ENCODE results near the gene RAD51B.

Gene RAD51B

DNA sequence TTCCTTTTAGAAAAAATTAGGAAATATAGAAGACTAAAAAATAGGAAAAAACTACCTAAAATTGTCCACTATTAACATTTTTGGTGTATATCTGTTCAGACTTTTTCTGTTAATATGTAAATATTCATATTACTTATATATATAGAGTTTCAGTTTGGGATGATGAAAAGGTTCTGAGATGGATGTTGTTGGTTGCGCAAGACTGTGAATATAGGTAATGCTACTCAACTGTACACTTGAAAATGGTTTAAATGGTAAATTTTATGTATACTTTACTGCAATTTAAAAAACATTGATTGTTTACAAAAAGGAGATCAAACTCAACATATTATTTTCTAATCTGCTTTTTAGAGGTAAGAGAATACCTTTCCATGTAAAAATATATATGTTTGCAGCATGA, 200.9 kb downstream of the RAD51B start:
- TF ChIP-seq, protein P1, sequence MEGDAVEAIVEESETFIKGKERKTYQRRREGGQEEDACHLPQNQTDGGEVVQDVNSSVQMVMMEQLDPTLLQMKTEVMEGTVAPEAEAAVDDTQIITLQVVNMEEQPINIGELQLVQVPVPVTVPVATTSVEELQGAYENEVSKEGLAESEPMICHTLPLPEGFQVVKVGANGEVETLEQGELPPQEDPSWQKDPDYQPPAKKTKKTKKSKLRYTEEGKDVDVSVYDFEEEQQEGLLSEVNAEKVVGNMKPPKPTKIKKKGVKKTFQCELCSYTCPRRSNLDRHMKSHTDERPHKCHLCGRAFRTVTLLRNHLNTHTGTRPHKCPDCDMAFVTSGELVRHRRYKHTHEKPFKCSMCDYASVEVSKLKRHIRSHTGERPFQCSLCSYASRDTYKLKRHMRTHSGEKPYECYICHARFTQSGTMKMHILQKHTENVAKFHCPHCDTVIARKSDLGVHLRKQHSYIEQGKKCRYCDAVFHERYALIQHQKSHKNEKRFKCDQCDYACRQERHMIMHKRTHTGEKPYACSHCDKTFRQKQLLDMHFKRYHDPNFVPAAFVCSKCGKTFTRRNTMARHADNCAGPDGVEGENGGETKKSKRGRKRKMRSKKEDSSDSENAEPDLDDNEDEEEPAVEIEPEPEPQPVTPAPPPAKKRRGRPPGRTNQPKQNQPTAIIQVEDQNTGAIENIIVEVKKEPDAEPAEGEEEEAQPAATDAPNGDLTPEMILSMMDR (IDR thresholded peaks at IDR 0.05), result no peak

DNA sequence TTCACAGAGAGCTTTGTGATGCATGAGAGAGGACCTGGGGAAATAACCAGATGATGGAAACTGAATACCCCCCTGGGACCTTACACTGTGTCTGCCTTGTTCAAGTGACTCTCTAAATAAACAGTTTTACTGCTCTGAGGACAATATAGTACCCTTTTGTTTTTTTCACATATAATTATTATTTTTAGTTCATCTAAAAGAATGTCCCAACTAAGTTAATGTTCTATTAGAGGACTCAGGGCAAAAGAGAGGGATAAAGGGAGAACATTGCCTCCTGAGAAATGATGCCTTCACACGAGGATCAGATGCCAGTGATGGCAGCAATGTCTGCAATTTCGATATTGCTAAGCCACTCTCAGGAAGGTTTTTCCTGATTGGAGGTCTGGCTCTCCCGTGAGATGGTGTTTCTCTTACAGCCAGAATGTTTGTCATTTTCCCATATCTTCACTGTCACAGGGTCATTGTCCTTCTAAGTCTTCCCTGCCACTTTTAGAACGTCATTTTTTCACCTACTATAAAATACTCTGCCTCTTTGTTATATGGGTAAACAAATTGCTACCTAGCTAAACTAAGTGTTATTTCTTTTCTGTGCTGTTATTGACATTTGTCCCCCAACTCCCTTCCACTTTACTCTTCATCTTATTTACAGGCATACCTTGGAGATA, 201.6 kb downstream of the RAD51B start:
- TF ChIP-seq, protein P1 (IDR thresholded peaks at IDR 0.05), result no peak

DNA sequence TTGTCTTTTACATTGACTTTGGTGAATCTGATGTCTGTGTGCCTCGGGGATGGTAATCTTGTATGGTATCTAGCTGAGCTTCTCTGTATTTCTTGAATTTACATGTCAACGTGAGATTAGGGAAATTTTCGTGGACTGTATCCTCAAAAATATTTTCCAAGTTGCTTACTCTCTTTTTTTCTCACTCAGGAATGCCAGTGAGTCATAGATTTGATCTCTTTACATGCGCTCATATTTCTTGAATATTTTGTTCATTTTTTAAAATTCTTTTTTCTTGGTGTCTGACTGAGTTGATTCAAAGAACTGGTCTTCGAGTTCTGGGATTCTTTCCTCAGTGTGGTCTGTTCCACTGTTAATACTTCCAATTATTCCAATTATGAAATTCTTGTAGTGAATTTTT, 207.7 kb downstream of the RAD51B start:
- TF ChIP-seq, protein P1 (IDR thresholded peaks at IDR 0.05), result no peak

DNA sequence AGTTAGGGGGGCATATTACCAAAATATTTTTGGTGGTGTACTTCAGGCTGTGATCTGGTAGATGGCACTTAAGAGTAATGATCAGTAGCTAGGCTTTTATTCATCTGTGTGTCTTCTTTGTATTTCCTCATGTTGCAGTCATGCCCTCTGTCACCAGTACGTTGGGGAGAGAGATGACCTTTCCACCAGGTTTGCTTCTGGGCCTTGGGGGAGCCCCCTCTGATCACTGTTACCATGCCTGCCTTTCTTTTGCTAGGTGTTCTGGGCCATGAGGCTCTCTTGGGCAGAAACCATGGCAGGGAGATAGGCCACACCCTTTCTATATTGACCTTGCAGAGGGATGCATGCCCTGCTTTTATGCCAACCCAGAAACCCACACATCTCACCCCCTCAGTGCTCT, 208.5 kb downstream of the RAD51B start:
- TF ChIP-seq, protein P1 (IDR thresholded peaks at IDR 0.05), result no peak

DNA sequence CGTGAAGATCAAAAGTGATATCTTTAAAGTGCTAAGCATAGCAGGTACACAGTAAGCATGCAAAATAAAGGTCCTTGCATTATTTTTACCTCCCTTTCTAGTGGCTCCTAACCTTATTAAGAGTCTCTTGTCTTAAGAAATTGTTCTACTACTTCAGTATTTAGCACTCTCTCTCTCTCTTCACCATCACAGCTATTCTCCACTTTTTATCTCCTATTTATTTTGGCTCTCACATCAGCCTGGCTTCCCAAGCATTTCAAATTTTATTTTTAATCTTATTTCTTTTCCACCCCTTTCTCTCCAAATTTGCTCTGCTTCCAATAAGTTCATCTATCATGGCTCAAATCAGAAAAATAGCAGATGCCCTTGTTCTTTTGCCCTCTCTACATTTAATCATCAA, 212.6 kb downstream of the RAD51B start:
- TF ChIP-seq, protein P1 (IDR thresholded peaks at IDR 0.05), result no peak

DNA sequence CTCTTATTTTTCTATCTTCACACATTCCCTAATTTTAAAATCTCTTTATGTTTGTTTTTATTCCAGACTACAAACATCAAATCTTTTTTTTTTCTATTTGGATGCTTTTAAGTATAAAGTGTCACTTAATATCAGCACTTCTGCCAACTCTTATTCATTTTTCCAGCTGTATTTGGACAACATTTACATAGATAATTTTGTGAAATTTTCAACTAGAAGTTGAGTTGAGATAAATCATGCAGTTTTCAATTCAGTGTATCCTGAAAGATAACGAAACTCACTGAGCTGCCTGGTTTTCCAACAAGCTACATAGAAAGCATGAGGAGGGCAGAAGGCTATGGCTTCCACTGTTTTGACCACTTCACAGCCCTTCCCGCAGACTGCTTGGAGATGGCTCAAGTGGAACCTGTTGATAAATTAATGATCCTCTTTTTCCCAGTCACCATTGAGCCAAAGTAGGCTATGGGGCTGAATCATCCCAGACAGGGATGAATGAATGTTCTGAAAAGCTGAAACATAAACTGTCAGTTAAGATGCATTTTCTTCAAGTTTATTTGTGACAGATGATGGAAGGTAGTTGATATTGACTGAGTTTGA, 213.9 kb downstream of the RAD51B start:
- TF ChIP-seq, protein P1 (IDR thresholded peaks at IDR 0.05), result no peak

DNA sequence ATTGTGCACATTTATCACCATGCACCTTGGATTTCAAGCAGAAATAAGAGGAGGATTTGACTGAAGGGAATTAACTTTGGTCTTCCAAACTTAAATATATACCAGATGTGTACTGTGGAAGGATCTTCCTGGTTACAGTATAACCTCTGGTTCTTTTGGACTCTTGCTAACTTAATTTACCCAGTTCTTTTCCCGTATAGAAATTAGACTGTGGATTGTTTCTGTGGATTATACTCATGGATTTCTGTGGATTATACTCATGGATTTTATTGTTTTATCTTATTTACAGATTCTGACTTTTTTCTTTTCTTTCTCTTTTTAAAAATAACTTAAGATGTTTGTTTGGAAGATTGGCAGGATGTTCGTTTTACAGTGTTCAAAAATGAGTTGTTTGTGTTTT, 215.3 kb downstream of the RAD51B start:
- TF ChIP-seq, protein P1 (IDR thresholded peaks at IDR 0.05), result no peak
